A673 (cell line): ENCODE results near the gene CATSPER4. TPM values are rescaled to one million over a fixed set of nuclear protein-coding genes. Genes with fewer than 3 reads are reported as not detected.

Source experiments
- BruUV-seq: library from RNA; stranded (reverse); fragments of 400-500 nt; replicated peaks from 2 replicates; lab custom pipeline; 2021; lab: Mats Ljungman, UMichigan
- CTCF ChIA-PET: fragments of 300-600 bp; sonication (Branson Sonifier 250); formaldehyde crosslinking; loops from one replicate; lab custom pipeline; 2022; ENCODE audit warnings: antibody characterized with exemption; lab: Charles Lee
- POLR2A ChIA-PET: fragments of 300-600 bp; sonication (Branson Sonifier 250); formaldehyde crosslinking; loops from one replicate; lab custom pipeline; 2022; ENCODE audit warnings: antibody characterized with exemption; ENCODE audit not compliant: low non-redundant PET; lab: Charles Lee
- DNase-seq: peaks from one replicate; pipeline ENCODE4 v3.0.0-alpha.2; 2015; ENCODE audit warnings: low spot score
- H3K27ac ChIP-seq: fragments of 200-600 bp; sonication (generic); 2 replicates; pipeline ENCODE4 v1.5.1; 2016; ENCODE audit warnings: mixed run types, low read depth, mild to moderate bottlenecking, mixed read lengths, antibody characterized with exemption, low read length; ENCODE audit not compliant: poor library complexity, severe bottlenecking
- H3K27me3 ChIP-seq: fragments of 200-600 bp; sonication (generic); replicated peaks from 2 replicates; pipeline ENCODE4 v1.6.1; 2017; ENCODE audit warnings: mixed run types, low read depth, mild to moderate bottlenecking, mixed read lengths, antibody characterized with exemption, low read length; ENCODE audit not compliant: insufficient read depth, poor library complexity
- H3K36me3 ChIP-seq: fragments of 200-600 bp; sonication (generic); 2 replicates; pipeline ENCODE4 v1.6.1; 2016; ENCODE audit warnings: mixed run types, mild to moderate bottlenecking, mixed read lengths, antibody characterized with exemption, low read length; ENCODE audit not compliant: insufficient read depth, poor library complexity, severe bottlenecking
- H3K4me1 ChIP-seq: fragments of 200-600 bp; sonication (generic); 2 replicates; pipeline ENCODE4 v1.6.1; 2017; ENCODE audit warnings: mixed run types, mild to moderate bottlenecking, mixed read lengths, antibody characterized with exemption, low read length; ENCODE audit not compliant: insufficient read depth, poor library complexity, severe bottlenecking
- H3K4me3 ChIP-seq: fragments of 200-600 bp; sonication (generic); 2 replicates; pipeline ENCODE4 v1.5.1; 2016; ENCODE audit warnings: low read depth, mixed run types, mild to moderate bottlenecking, mixed read lengths, low read length; ENCODE audit not compliant: poor library complexity, severe bottlenecking
- H3K9me3 ChIP-seq: fragments of 200-600 bp; sonication (generic); 2 replicates; pipeline ENCODE4 v1.6.1; 2016; ENCODE audit warnings: mixed run types, low read depth, mild to moderate bottlenecking, mixed read lengths, antibody characterized with exemption, low read length; ENCODE audit not compliant: poor library complexity, severe bottlenecking
- EZH2 ChIP-seq: fragments of 200-600 bp; sonication (generic); IDR thresholded peaks from 2 replicates; pipeline ENCODE4 v1.6.1; 2017; ENCODE audit warnings: borderline replicate concordance, low read depth, mild to moderate bottlenecking, mixed read lengths, antibody characterized with exemption, low read length; ENCODE audit not compliant: poor library complexity, severe bottlenecking
- intact Hi-C: fragments of 100-400 bp; cut with micrococcal nuclease; formaldehyde crosslinking; loops from one replicate; pipeline ENCODE4 v1.10.0; 2022; ENCODE audit not compliant: unreplicated experiment
- total RNA-seq: library from RNA; stranded (reverse); gene quantifications from 2 replicates; pipeline ENCODE4 v1.2.3, GENCODE V29; 2021
- TF ChIP-seq, protein P1 (sequence below): fragments of 300-800, 200-600 bp; sonication (generic); conservative IDR thresholded peaks from 2 replicates; pipeline ENCODE4 v1.5.1; 2017; ENCODE audit warnings: low read depth, mild to moderate bottlenecking, antibody characterized with exemption, low read length, moderate library complexity, mixed read lengths

CATSPER4 gene
- total RNA-seq, 1 experiment from 2014 or later, result not detected

DNA sequence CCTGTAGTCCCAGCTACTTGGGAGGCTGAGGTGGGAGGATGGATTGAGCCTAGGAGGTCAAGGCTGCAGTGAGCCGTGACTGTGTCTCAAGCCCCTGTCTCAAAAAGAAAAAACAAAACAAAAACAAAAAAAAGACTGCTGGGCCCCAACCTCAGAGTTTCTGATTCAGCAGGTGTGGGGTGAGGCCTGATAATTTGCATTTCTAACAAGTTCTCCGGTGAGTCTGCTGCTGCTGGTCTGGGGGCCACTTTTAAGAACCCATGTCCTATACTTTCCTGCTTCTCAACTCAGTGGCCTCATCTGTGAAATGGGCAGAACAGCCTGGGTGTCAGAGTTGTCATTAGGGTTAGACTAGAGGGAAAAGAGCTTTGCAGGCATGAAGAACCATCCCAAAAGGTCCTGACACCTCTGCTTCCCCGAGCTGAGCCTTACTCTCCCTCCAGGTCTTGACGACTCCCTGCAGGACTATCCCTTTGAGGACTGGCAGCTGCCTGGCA lies 10.3 kb upstream of the CATSPER4 start:
- ChIA-PET POLR2A (no interaction called here), CTCF (no interaction called here)
- Histone ChIP-seq H3K27me3 (no peaks in the 10 kb centered on the region), H3K36me3 (no peaks in the 10 kb centered on the region), H3K4me1 (no peaks in the 10 kb centered on the region), H3K9me3 (no peaks in the 10 kb centered on the region), H3K27ac (no peak overlapping the region), H3K4me3 (no peak overlapping the region)
- no TSS peak for BruUV-seq
- DNase-seq, result no peak
- intact Hi-C loops, result no loop called here
- TF ChIP-seq, protein P1, sequence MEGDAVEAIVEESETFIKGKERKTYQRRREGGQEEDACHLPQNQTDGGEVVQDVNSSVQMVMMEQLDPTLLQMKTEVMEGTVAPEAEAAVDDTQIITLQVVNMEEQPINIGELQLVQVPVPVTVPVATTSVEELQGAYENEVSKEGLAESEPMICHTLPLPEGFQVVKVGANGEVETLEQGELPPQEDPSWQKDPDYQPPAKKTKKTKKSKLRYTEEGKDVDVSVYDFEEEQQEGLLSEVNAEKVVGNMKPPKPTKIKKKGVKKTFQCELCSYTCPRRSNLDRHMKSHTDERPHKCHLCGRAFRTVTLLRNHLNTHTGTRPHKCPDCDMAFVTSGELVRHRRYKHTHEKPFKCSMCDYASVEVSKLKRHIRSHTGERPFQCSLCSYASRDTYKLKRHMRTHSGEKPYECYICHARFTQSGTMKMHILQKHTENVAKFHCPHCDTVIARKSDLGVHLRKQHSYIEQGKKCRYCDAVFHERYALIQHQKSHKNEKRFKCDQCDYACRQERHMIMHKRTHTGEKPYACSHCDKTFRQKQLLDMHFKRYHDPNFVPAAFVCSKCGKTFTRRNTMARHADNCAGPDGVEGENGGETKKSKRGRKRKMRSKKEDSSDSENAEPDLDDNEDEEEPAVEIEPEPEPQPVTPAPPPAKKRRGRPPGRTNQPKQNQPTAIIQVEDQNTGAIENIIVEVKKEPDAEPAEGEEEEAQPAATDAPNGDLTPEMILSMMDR, result no peak
- no peak for TF ChIP-seq EZH2

DNA sequence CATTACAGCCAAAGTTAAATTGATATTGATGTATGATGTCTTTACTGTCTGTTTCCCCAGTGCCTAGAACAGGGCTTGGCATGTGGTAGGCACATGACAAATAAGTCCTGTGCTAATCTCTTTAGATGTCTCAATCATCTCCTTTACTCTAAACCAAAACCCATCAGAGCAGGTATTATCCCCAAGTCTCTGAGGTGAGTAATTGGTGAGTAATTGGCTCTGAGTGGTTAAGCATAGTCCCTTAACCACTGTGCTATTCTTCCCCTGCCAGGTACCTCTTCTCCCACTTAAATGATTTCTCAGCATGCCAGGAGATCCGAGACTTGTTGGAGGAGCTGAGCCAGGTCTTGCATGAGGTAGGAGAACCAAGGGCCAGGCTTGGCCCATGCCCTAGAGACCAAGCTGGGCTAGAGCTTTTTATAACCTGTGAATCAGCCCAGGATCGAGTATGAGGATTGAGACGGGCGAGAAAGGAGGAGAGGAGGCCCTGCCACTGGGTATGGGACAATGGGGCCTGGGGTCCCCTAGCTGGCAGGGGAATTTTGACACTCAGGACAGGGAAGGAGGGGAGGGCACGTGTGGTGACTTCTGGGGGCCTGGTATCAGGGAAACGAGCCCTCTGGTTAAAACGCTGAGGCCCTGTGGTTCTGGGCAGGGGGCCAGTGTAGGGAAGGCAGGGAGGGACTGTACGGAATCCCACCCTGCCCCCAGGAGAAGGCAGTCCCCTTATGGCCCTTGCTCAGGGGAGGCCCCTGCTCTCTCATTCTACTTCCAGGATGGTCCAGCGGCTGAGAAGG lies 8.6 kb upstream of the CATSPER4 start:
- Histone ChIP-seq H3K36me3 (no peaks in the 10 kb centered on the region), H3K4me1 (no peaks in the 10 kb centered on the region), H3K4me3 (no peak overlapping the region), H3K9me3 (no peaks in the 10 kb centered on the region), H3K27ac (no peak overlapping the region), H3K27me3 (no peaks in the 10 kb centered on the region)
- DNase-seq, result no peak
- POLR2A ChIA-PET, result no interaction called here
- CTCF ChIA-PET, result no interaction called here
- TF ChIP-seq EZH2, result no peak
- TF ChIP-seq, protein P1, result no peak
- BruUV-seq, result no TSS peak
- intact Hi-C loops, result no loop called here

DNA sequence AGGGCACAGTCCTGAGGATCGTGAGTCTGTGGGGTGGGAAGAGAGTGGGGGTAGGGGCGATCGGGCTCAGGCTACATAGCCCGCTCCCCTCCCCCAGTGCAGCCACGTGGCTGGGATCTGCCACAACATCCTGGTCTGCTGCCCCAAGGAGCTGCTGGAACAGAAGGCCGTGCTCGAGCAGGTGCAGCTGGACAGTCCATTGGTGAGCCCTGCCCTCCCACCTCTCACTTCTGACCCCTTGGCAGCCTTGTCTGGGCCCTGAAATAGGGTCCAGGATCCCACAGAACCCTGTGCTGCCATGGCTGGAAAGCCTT lies 8.1 kb upstream of the CATSPER4 start:
- POLR2A ChIA-PET, result no interaction called here

More for the DNA sequence above, 8.1 kb upstream of the CATSPER4 start:
- H3K4me3 ChIP-seq, result no peak overlapping the region
- no peaks in the 10 kb centered on the region for H3K9me3 ChIP-seq
- H3K27me3 ChIP-seq, result no peaks in the 10 kb centered on the region
- no peaks in the 10 kb centered on the region for H3K4me1 ChIP-seq
- CTCF ChIA-PET, result no interaction called here
- intact Hi-C loops, result no loop called here
- no peak overlapping the region for H3K27ac ChIP-seq
- no TSS peak for BruUV-seq
- no peaks in the 10 kb centered on the region for H3K36me3 ChIP-seq
- no peak for DNase-seq
- TF ChIP-seq, protein P1, result no peak
- TF ChIP-seq EZH2, result no peak
